NCI-H146 treated with DMSO at 0.1 percent for 48 hours (cell line): Measurements from ENCODE around the gene GIMAP4.
"Not testable (repeated sequence)": the region's sequence is repeated elsewhere in the genome, so short reads cannot be mapped to it uniquely, and the experiment has no call there.

Experiments used
- DNase-seq: peaks from one replicate; lab custom pipeline; 2025; ENCODE audit not compliant: unreplicated experiment; lab: John Stamatoyannopoulos, UW

GIMAP4 gene

GRCh38 chr7:150579979-150580637 lies 12.9 kb downstream of the GIMAP4 start:
- not testable (repeated sequence) for DNase-seq

- DNase-seq: no peak
Observed at GRCh38 chr7:150580638-150581394, 13.6 kb downstream of the GIMAP4 start.

GRCh38 chr7:150585199-150585598 lies 18.0 kb downstream of the GIMAP4 start:
- DNase-seq: no peak

- DNase-seq: no peak
Observed at GRCh38 chr7:150586068-150586784, 19.0 kb downstream of the GIMAP4 start.

GRCh38 chr7:150586785-150587152 lies 19.6 kb downstream of the GIMAP4 start:
- DNase-seq: no peak

- DNase-seq: no peak
Observed at GRCh38 chr7:150587551-150587950, 20.4 kb downstream of the GIMAP4 start.

GRCh38 chr7:150594805-150595204 lies 27.6 kb downstream of the GIMAP4 start:
- no peak for DNase-seq

GRCh38 chr7:150595361-150595760 lies 28.2 kb downstream of the GIMAP4 start:
- no peak for DNase-seq

- not testable (repeated sequence) for DNase-seq
Observed at GRCh38 chr7:150603600-150603999, 36.4 kb downstream of the GIMAP4 start.

- no peak for DNase-seq
Observed at GRCh38 chr7:150610233-150610632, 43.0 kb downstream of the GIMAP4 start.

- DNase-seq: no peak
Observed at GRCh38 chr7:150612925-150613324, 45.7 kb downstream of the GIMAP4 start.

GRCh38 chr7:150613880-150614279 lies 46.7 kb downstream of the GIMAP4 start:
- DNase-seq: no peak

GRCh38 chr7:150614426-150614825 lies 47.2 kb downstream of the GIMAP4 start:
- not testable (repeated sequence) for DNase-seq

GRCh38 chr7:150615221-150615755 lies 48.1 kb downstream of the GIMAP4 start:
- not testable (repeated sequence) for DNase-seq

- no peak for DNase-seq
Observed at GRCh38 chr7:150620061-150620460, 52.9 kb downstream of the GIMAP4 start.

GRCh38 chr7:150620617-150621371 lies 53.6 kb downstream of the GIMAP4 start:
- no peak for DNase-seq

GRCh38 chr7:150621376-150621775 lies 54.2 kb downstream of the GIMAP4 start:
- no peak for DNase-seq
